ENCODE results near the gene DIS3L2. TPM values are rescaled to one million over a fixed set of nuclear protein-coding genes. Genes with fewer than 3 reads are reported as not detected.

The DIS3L2 gene
- total RNA-seq, 3 donors from 2014 or later (not counting 1 experiment from before 2014, with no cell fraction given), result 56.4 to 63.6 (median 59.4) TPM

- H3K27me3 Mint-ChIP-seq (ENCODE audit: low read depth in 2 of 2), result no peaks in the 10 kb centered on the region
- H3K4me1 Mint-ChIP-seq, result no peaks in the 10 kb centered on the region
- no peak for TF ChIP-seq CTCF (IDR thresholded peaks at IDR 0.05)
- intact Hi-C loops (cut with micrococcal nuclease), result no loop called here
- WGBS (ENCODE audit: insufficient coverage), result 89% methylated on average over 17 of the region's 17 CpGs
- peaks cover 2% of the 10 kb centered on the region for H3K36me3 ChIP-seq (ENCODE audit: control insufficient read depth, insufficient read depth, low read length)
- H3K9me3 ChIP-seq (ENCODE audit: control insufficient read depth, insufficient read depth, low read length), result no peaks in the 10 kb centered on the region
- H3K27ac ChIP-seq (ENCODE audit: low read length), result no peak overlapping the region
- no peak overlapping the region for H3K27ac Mint-ChIP-seq
- no peaks in the 10 kb centered on the region for H3K4me1 ChIP-seq (ENCODE audit: control insufficient read depth, insufficient read depth, low read length)
- no peaks in the 10 kb centered on the region for H3K36me3 Mint-ChIP-seq
- H3K4me3 Mint-ChIP-seq, result no peak overlapping the region
- DNase-seq (no peak), ATAC-seq (no peak)
- no peak overlapping the region for H3K4me3 ChIP-seq (ENCODE audit: low read length)
- no peaks in the 10 kb centered on the region for H3K9me3 Mint-ChIP-seq
- no peaks in the 10 kb centered on the region for H3K27me3 ChIP-seq (ENCODE audit: control insufficient read depth, insufficient read depth, low read length)
Observed at GRCh38 chr2:232341061-232341738, 379.7 kb downstream of the DIS3L2 start.

- intact Hi-C loops (cut with micrococcal nuclease), result no loop called here
- Mint-ChIP-seq H3K27ac (no peak overlapping the region), H3K4me1 (no peaks in the 10 kb centered on the region), H3K36me3 (no peaks in the 10 kb centered on the region), H3K9me3 (no peaks in the 10 kb centered on the region), H3K27me3 (ENCODE audit: low read depth in 2 of 2) (no peaks in the 10 kb centered on the region), H3K4me3 (no peak overlapping the region)
- Histone ChIP-seq H3K4me3 (ENCODE audit: low read length) (no peak overlapping the region), H3K27ac (ENCODE audit: low read length) (no peak overlapping the region), H3K36me3 (ENCODE audit: control insufficient read depth, insufficient read depth, low read length) (peaks cover under 1% of the 10 kb centered on the region), H3K4me1 (ENCODE audit: control insufficient read depth, insufficient read depth, low read length) (no peaks in the 10 kb centered on the region), H3K27me3 (ENCODE audit: control insufficient read depth, insufficient read depth, low read length) (no peaks in the 10 kb centered on the region), H3K9me3 (ENCODE audit: control insufficient read depth, insufficient read depth, low read length) (no peaks in the 10 kb centered on the region)
- ATAC-seq, result no peak
- no peak for DNase-seq
- WGBS (ENCODE audit: insufficient coverage), result 100% methylated on average over 3 of the region's 4 CpGs
- no peak for TF ChIP-seq CTCF (IDR thresholded peaks at IDR 0.05)
Observed at GRCh38 chr2:232341739-232342126, 380.2 kb downstream of the DIS3L2 start.

GRCh38 chr2:232342635-232343565 is 381.4 kb downstream of the DIS3L2 start:
- Histone ChIP-seq H3K9me3 (ENCODE audit: control insufficient read depth, insufficient read depth, low read length) (no peaks in the 10 kb centered on the region), H3K27ac (ENCODE audit: low read length) (no peak overlapping the region), H3K36me3 (ENCODE audit: control insufficient read depth, insufficient read depth, low read length) (no peaks in the 10 kb centered on the region), H3K4me3 (ENCODE audit: low read length) (no peak overlapping the region), H3K27me3 (ENCODE audit: control insufficient read depth, insufficient read depth, low read length) (no peaks in the 10 kb centered on the region), H3K4me1 (ENCODE audit: control insufficient read depth, insufficient read depth, low read length) (no peaks in the 10 kb centered on the region)
- ATAC-seq (no peak), DNase-seq (no peak)
- Mint-ChIP-seq H3K27me3 (ENCODE audit: low read depth in 2 of 2) (no peaks in the 10 kb centered on the region), H3K9me3 (no peaks in the 10 kb centered on the region), H3K4me1 (no peaks in the 10 kb centered on the region), H3K4me3 (no peak overlapping the region), H3K27ac (no peak overlapping the region), H3K36me3 (no peaks in the 10 kb centered on the region)
- WGBS (ENCODE audit: insufficient coverage), result 78% methylated on average over 19 of the region's 19 CpGs
- intact Hi-C loops (cut with micrococcal nuclease), result no loop called here
- no peak for TF ChIP-seq CTCF (IDR thresholded peaks at IDR 0.05)
